ENCODE data around the gene MLLT3.

Gene MLLT3

DNA sequence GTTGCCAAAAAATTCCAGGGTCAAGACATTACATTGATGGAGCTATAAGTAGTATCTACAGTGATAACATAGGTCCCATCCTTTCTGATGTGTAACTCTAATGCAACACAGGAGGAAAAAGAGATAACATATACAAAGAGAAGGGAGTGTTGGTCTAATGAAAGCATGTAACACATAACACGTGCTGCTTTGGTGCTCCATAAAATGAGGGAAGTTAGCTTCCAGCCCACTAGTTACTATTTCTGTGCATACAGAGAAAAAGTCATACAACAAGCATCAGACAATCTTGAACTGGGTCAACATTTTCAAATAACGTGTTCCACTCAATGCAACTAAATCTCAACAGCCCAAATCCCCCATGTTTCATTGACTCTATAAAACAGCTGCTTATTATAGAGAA, 11.7 kb downstream of the MLLT3 start:
- Histone ChIP-seq H3K9ac (ENCODE audit: low read depth, low read length) (no peak overlapping the region), H3K4me1 (ENCODE audit: control insufficient read depth, insufficient read depth, low read length) (peaks cover 37% of the 10 kb centered on the region), H3K36me3 (ENCODE audit: insufficient read depth, low read length) (no peaks in the 10 kb centered on the region), H3K27me3 (ENCODE audit: control insufficient read depth, insufficient read depth, low read length) (no peaks in the 10 kb centered on the region), H3K4me3 (ENCODE audit: low read length) (no peak overlapping the region), H3K4me2 (ENCODE audit: low read length) (no peak overlapping the region), H3K9me3 (replicated peaks; ENCODE audit: low read length) (no peaks in the 10 kb centered on the region)

DNA sequence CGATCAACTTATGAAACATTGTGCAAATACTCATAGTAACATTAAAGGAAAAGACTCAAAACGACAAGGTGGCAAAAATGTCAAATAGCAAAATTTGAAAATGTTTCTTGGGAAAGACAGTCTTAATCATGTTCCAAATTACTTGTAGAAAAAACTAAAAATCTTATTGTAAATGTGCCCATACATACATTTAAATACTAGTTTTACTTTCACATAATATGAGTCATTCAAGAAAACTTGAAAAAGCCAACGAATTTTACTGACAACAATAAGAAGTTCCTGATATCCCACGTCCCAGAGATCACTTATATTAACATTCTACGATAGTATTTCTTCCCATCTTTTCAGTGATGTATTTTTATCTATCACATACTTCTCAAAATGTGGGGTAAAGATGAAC, 13.7 kb downstream of the MLLT3 start:
- Histone ChIP-seq H3K9ac (ENCODE audit: low read depth, low read length) (no peak overlapping the region), H3K4me3 (ENCODE audit: low read length) (no peak overlapping the region), H3K4me2 (ENCODE audit: low read length) (no peak overlapping the region), H3K27me3 (ENCODE audit: control insufficient read depth, insufficient read depth, low read length) (no peaks in the 10 kb centered on the region), H3K36me3 (ENCODE audit: insufficient read depth, low read length) (no peaks in the 10 kb centered on the region), H3K4me1 (ENCODE audit: control insufficient read depth, insufficient read depth, low read length) (peaks cover 50% of the 10 kb centered on the region), H3K9me3 (replicated peaks; ENCODE audit: low read length) (no peaks in the 10 kb centered on the region)

DNA sequence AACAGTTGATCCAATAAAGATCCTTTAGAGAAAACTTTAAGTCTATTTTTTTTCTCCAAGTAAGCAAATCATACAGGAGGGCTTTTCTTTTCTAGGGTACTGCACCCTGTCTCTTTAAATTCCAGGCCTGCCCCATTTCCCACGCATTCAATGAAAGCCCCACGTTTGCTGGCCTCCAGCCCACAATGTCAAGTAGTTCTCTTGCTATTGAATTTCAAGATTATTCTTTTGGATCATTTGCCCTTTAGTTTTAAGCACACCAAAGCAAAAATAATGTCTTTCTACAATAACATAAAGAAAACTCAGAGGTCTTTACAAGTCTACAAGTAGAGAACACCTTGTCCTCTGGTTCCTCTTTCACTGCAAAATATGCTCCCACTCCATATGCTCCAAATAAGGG, 15.6 kb downstream of the MLLT3 start:
- Histone ChIP-seq H3K9ac (ENCODE audit: low read depth, low read length) (no peak overlapping the region), H3K4me2 (ENCODE audit: low read length) (no peak overlapping the region), H3K4me1 (ENCODE audit: control insufficient read depth, insufficient read depth, low read length) (peaks cover 42% of the 10 kb centered on the region), H3K9me3 (replicated peaks; ENCODE audit: low read length) (no peaks in the 10 kb centered on the region), H3K27me3 (ENCODE audit: control insufficient read depth, insufficient read depth, low read length) (no peaks in the 10 kb centered on the region), H3K4me3 (ENCODE audit: low read length) (no peak overlapping the region), H3K36me3 (ENCODE audit: insufficient read depth, low read length) (no peaks in the 10 kb centered on the region)

DNA sequence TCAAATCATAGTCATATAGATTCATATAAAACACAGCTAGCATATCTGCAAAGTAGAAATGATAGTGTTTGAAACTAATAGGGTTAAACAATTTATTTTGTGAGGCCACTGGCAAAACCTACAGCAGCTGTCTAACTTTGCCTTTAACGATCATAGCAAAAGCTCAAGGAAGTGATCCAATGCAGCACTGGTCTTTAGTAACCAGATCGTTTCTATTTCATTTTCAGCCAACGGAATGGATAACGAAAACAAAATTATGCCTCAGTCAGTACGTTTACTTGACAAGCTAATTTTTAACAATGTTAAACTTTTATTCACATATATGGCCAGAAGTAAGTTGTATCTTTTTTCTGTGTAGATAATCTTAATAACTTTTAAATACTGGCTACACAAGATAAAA, 17.7 kb downstream of the MLLT3 start:
- H3K9ac ChIP-seq (ENCODE audit: low read depth, low read length) = peak overlapping the region; percentile 72
- peak overlapping the region; percentile 79 for H3K4me2 ChIP-seq (ENCODE audit: low read length)
- no peaks in the 10 kb centered on the region for H3K27me3 ChIP-seq (ENCODE audit: control insufficient read depth, insufficient read depth, low read length)
- no peaks in the 10 kb centered on the region for H3K9me3 ChIP-seq (replicated peaks; ENCODE audit: low read length)
- H3K4me3 ChIP-seq (ENCODE audit: low read length) = peak overlapping the region; percentile 54
- peaks cover 34% of the 10 kb centered on the region for H3K4me1 ChIP-seq (ENCODE audit: control insufficient read depth, insufficient read depth, low read length)
- H3K36me3 ChIP-seq (ENCODE audit: insufficient read depth, low read length) = no peaks in the 10 kb centered on the region

DNA sequence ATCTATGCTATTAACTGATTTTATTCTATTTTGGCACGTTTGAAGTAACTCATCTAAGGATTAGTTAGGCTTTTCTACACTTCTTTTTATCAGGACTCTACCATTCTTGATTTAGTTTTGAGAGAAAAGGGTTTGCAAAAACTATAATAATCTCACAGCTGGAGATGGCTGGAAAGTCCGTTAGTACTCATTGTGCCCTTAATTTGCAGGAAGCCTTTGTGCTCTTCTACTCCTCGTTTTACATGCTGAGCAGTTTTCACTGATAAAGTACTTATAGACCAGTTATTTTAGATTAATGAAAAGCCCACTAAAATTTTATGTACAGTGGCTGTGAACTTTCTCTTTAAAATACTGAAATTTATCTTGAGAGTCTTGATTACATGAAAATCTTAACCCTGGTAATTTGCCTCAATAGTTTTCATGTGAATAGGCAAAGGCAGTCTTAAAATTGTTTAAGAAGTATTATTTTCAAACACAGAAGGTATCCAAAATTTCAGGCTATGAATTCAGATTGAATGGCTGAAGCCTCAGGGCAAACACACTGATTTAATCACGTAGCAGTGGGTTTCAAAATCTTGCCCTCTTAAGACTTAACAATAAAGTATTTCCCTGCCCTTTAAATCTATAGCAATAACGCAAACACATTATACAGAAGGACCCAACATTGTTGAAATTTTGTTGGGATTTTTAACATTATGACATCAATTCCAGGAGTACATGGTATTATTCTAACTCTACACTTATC, 18.6 kb downstream of the MLLT3 start:
- Histone ChIP-seq H3K36me3 (ENCODE audit: insufficient read depth, low read length) (no peaks in the 10 kb centered on the region), H3K4me3 (ENCODE audit: low read length) (no peak overlapping the region), H3K9ac (ENCODE audit: low read depth, low read length) (peak overlapping the region; percentile 72), H3K4me1 (ENCODE audit: control insufficient read depth, insufficient read depth, low read length) (peaks cover 39% of the 10 kb centered on the region), H3K4me2 (ENCODE audit: low read length) (peak overlapping the region; percentile 79), H3K27me3 (ENCODE audit: control insufficient read depth, insufficient read depth, low read length) (no peaks in the 10 kb centered on the region), H3K9me3 (replicated peaks; ENCODE audit: low read length) (no peaks in the 10 kb centered on the region)

DNA sequence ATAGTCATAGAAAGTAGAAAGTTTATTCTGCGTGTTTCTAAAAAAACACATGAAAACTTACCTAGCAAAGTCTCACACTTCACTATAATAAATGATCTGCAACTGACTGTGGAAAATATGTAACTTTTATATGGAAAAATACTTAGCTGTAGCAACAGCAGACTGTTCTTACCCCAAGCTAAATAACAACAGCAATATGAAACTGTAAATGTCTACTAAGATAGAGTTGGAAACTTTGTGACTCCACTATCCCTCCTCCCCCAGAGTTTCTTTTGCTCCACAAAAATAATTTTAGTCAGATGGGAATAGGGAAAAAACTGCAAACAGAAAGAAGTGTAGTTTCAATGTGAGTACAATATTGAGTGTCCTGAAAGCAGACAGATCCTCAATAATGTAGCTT, 21.0 kb downstream of the MLLT3 start:
- Histone ChIP-seq H3K36me3 (ENCODE audit: insufficient read depth, low read length) (no peaks in the 10 kb centered on the region), H3K9ac (ENCODE audit: low read depth, low read length) (no peak overlapping the region), H3K4me2 (ENCODE audit: low read length) (no peak overlapping the region), H3K4me1 (ENCODE audit: control insufficient read depth, insufficient read depth, low read length) (peaks cover 48% of the 10 kb centered on the region), H3K27me3 (ENCODE audit: control insufficient read depth, insufficient read depth, low read length) (no peaks in the 10 kb centered on the region), H3K9me3 (replicated peaks; ENCODE audit: low read length) (no peaks in the 10 kb centered on the region), H3K4me3 (ENCODE audit: low read length) (no peak overlapping the region)

DNA sequence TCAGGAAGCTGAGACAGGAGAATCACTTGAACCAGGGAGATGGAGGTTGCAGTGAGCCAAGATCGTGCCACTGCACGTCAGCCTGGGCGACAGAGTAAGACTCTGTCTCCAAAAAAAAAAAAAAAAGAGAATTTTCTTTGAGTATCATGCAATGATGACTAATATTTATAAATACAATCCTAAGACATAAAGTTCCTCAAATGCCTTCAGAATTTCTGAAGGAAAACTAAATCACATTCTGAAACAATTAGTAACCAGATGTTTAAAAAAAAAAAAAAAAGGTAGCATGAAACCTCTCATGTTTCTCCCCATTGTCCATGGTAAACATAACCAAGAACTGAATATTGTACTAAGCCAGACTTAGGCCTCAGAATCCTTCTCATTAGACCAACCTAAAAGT, 23.1 kb downstream of the MLLT3 start:
- H3K4me2 ChIP-seq (ENCODE audit: low read length) = peak overlapping the region; percentile 19
- no peaks in the 10 kb centered on the region for H3K9me3 ChIP-seq (replicated peaks; ENCODE audit: low read length)
- H3K4me1 ChIP-seq (ENCODE audit: control insufficient read depth, insufficient read depth, low read length) = peaks cover 47% of the 10 kb centered on the region
- no peaks in the 10 kb centered on the region for H3K36me3 ChIP-seq (ENCODE audit: insufficient read depth, low read length)
- H3K27me3 ChIP-seq (ENCODE audit: control insufficient read depth, insufficient read depth, low read length) = no peaks in the 10 kb centered on the region
- peak overlapping the region; percentile 31 for H3K9ac ChIP-seq (ENCODE audit: low read depth, low read length)
- no peak overlapping the region for H3K4me3 ChIP-seq (ENCODE audit: low read length)

DNA sequence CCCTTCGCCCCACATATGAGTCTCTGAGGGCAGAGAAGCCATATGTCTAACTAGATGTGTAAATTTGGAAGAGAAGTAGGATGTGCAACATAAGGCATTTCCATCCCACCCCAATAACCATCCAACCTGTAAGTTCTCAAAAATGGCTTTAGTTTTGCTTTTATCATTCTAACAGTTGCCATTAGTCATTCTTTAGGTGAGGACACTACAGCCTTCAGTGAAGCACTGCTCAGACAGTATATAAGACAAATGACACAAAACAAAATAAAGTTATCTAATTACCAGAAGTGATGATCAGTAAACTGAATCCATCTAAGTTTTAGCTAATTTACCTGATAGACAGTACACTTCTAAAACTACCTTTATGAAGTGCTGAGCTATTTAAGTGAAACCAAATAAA, 23.9 kb downstream of the MLLT3 start:
- H3K4me1 ChIP-seq (ENCODE audit: control insufficient read depth, insufficient read depth, low read length) = peaks cover 46% of the 10 kb centered on the region
- H3K4me3 ChIP-seq (ENCODE audit: low read length) = no peak overlapping the region
- H3K36me3 ChIP-seq (ENCODE audit: insufficient read depth, low read length) = no peaks in the 10 kb centered on the region
- H3K9me3 ChIP-seq (replicated peaks; ENCODE audit: low read length) = no peaks in the 10 kb centered on the region
- H3K4me2 ChIP-seq (ENCODE audit: low read length) = no peak overlapping the region
- no peaks in the 10 kb centered on the region for H3K27me3 ChIP-seq (ENCODE audit: control insufficient read depth, insufficient read depth, low read length)
- no peak overlapping the region for H3K9ac ChIP-seq (ENCODE audit: low read depth, low read length)

DNA sequence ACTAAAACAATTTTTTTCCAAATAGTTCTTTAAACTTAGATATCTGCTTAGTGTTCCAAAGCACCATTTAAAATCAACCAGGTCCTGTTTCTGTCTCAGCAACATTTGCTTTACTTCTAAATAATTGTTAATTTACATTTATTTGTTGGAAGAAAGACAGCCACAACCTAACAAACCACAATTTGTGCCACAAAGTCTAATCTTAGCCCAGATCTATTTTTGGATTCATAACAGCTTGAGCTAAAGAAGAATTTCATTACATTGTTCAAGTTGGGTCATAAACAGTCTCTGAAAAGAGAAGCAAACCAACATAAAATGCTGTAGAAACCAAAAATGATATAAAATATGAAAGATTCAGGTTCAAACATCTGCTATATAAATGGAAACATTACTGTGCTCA, 24.4 kb downstream of the MLLT3 start:
- H3K27me3 ChIP-seq (ENCODE audit: control insufficient read depth, insufficient read depth, low read length) = no peaks in the 10 kb centered on the region
- peaks cover 50% of the 10 kb centered on the region for H3K4me1 ChIP-seq (ENCODE audit: control insufficient read depth, insufficient read depth, low read length)
- H3K4me3 ChIP-seq (ENCODE audit: low read length) = no peak overlapping the region
- no peak overlapping the region for H3K9ac ChIP-seq (ENCODE audit: low read depth, low read length)
- no peaks in the 10 kb centered on the region for H3K36me3 ChIP-seq (ENCODE audit: insufficient read depth, low read length)
- H3K9me3 ChIP-seq (replicated peaks; ENCODE audit: low read length) = no peaks in the 10 kb centered on the region
- no peak overlapping the region for H3K4me2 ChIP-seq (ENCODE audit: low read length)

DNA sequence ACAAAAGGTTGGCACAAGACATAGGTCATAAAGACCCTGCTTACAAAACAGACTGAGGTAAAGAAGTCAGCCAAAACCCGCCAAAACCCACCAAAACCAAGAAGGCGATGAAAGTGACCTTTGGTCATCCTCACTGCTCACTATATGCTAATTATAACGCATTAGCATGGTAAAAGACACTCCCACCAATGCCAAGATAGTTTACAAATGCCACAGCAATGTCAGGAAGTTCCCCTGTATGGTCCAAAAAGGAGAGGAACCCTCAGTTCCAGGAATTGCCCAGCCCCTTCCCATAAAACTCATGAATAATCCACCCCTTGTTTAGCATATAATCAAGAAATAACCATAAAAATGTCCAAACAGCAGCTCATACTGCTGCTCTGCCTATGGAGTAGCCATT, 27.7 kb downstream of the MLLT3 start:
- Histone ChIP-seq H3K4me2 (ENCODE audit: low read length) (no peak overlapping the region), H3K9me3 (replicated peaks; ENCODE audit: low read length) (no peaks in the 10 kb centered on the region), H3K36me3 (ENCODE audit: insufficient read depth, low read length) (no peaks in the 10 kb centered on the region), H3K4me3 (ENCODE audit: low read length) (no peak overlapping the region), H3K9ac (ENCODE audit: low read depth, low read length) (no peak overlapping the region), H3K4me1 (ENCODE audit: control insufficient read depth, insufficient read depth, low read length) (peaks cover 52% of the 10 kb centered on the region), H3K27me3 (ENCODE audit: control insufficient read depth, insufficient read depth, low read length) (no peaks in the 10 kb centered on the region)

DNA sequence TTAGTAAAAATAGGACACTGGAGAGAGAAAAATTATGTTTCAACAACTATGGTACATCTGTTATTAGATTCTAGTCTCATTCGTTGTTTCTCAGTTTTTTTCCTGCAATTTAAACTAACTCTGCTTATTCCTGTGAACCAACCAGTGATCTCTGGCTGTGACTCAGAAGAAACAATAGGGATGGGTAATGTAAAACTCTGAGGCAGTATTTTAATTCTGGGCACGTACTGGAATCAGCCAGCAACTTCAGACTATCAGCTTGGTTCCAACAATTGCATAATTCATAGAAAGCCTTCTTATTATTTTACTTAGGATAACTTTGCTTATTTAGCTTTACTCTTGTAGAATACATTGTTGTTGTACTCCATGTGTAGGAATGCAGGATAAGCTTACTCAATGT, 28.8 kb downstream of the MLLT3 start:
- no peaks in the 10 kb centered on the region for H3K9me3 ChIP-seq (replicated peaks; ENCODE audit: low read length)
- peaks cover 43% of the 10 kb centered on the region for H3K4me1 ChIP-seq (ENCODE audit: control insufficient read depth, insufficient read depth, low read length)
- H3K4me2 ChIP-seq (ENCODE audit: low read length) = peak overlapping the region; percentile 47
- peak overlapping the region; percentile 67 for H3K9ac ChIP-seq (ENCODE audit: low read depth, low read length)
- H3K27me3 ChIP-seq (ENCODE audit: control insufficient read depth, insufficient read depth, low read length) = no peaks in the 10 kb centered on the region
- no peaks in the 10 kb centered on the region for H3K36me3 ChIP-seq (ENCODE audit: insufficient read depth, low read length)
- H3K4me3 ChIP-seq (ENCODE audit: low read length) = peak overlapping the region; percentile 25

DNA sequence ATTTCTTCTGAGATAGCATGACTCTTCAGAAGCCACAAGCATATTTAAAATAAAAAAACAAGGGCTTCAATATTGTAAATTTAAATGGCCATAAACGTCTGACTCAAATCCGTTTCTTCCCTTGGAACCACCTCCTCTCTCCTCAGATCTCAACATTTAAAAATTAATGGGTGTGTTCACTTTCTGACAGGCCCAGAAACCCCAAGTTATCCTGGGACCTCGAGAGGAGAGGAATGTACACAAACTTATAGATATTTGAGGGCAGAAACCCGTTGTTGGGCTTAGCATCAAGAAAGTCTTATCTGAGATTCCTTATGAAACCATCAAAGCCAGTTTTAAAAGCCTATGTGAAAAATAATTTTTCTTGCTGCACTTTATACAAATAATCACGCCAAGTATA, 29.2 kb downstream of the MLLT3 start:
- Histone ChIP-seq H3K36me3 (ENCODE audit: insufficient read depth, low read length) (no peaks in the 10 kb centered on the region), H3K4me1 (ENCODE audit: control insufficient read depth, insufficient read depth, low read length) (peaks cover 39% of the 10 kb centered on the region), H3K27me3 (ENCODE audit: control insufficient read depth, insufficient read depth, low read length) (no peaks in the 10 kb centered on the region)

More for the DNA sequence above, 29.2 kb downstream of the MLLT3 start:
- Histone ChIP-seq H3K4me2 (ENCODE audit: low read length) (peak overlapping the region; percentile 47), H3K9ac (ENCODE audit: low read depth, low read length) (peak overlapping the region; percentile 67), H3K9me3 (replicated peaks; ENCODE audit: low read length) (no peaks in the 10 kb centered on the region), H3K4me3 (ENCODE audit: low read length) (peak overlapping the region; percentile 25)

All from skeletal muscle satellite cell (primary cell).